Measurements from ENCODE around the gene VAPA. TPM values are rescaled to one million over a fixed set of nuclear protein-coding genes. Genes with fewer than 3 reads are reported as not detected.

Gene VAPA
- total RNA-seq, 6 experiments from 2014 or later = 69.6 to 149 (median 90.7) TPM

DNA sequence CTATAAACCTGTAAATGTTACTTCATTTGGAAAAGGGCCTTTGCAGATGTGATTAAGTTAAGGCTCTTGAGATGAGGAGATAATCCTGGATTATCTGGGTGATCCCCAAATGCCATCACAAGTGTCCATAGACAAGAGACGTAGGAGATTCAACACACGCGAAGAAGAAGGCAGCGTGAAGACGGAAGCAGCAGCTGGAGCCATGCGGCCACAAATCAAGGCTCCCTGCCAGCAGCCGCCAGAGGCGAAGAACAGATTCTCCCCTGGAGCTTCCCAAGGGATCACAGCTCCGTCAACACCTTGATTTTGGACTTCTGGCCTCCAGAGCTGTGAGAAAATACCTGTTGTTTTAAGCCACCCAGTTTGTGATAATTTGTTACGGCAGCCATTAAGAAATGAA lies 11.0 kb upstream of the VAPA start:
- Histone ChIP-seq H3K36me3 (no peaks in the 10 kb centered on the region), H3K4me1 (peaks cover 0 to 8% (median 0%) of the 10 kb centered on the region in 4 donors), H3K27ac (no peak overlapping the region), H3K27me3 (no peaks in the 10 kb centered on the region), H3K4me3 (no peak overlapping the region), H3K9me3 (no peaks in the 10 kb centered on the region)
- TF ChIP-seq POLR2A (IDR thresholded peaks at IDR 0.05) = no peak
- no peak for TF ChIP-seq CTCF (IDR thresholded peaks at IDR 0.05)
- DNase-seq = no peak
- WGBS (ENCODE audit: insufficient coverage, low coverage, low lambda C conversion rate, missing lambda C conversion rate) = 73% methylated on average over 3 of the region's 10 CpGs
- intact Hi-C loops (cut with DNase I) = no loop called here
- ATAC-seq = no peak

GRCh38 chr18:9905401-9905922 lies 8.4 kb upstream of the VAPA start:
- Histone ChIP-seq H3K27ac (no peak overlapping the region), H3K9me3 (no peaks in the 10 kb centered on the region), H3K36me3 (no peaks in the 10 kb centered on the region), H3K4me1 (no peaks in the 10 kb centered on the region), H3K4me3 (no peak overlapping the region), H3K27me3 (no peaks in the 10 kb centered on the region)
- intact Hi-C loops (cut with DNase I) = no loop called here
- TF ChIP-seq POLR2A (IDR thresholded peaks at IDR 0.05) (no peak), CTCF (IDR thresholded peaks at IDR 0.05) (no peak)
- 57% methylated on average over 5 of the region's 5 CpGs for WGBS (ENCODE audit: insufficient coverage, low coverage, low lambda C conversion rate, missing lambda C conversion rate)
- ATAC-seq = peak in 1 of 4 donors; percentile 25
- no peak for DNase-seq

DNA sequence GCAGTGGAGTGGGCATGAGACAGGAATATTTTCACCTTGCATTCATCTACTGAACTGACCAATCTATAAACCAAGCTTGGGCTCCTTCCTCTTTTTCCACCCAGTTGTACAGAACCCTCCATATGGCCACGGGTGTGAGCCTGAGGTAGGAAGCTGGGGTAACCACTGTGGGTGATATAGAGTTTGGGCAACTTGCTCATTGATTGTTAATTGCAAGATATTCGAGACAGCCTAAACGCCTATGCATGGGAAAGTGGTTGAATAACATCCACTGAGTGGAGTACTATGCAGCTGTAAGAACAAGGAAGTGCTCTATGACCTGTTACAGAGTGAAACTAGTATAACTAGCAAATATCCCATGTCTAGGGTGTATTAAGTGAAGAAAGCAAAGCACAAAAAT lies 7.3 kb upstream of the VAPA start:
- ATAC-seq = peak in 2 of 4 donors; percentile 6 to 33
- 61% methylated on average over 3 of the region's 3 CpGs for WGBS (ENCODE audit: insufficient coverage, low coverage, low lambda C conversion rate, missing lambda C conversion rate)
- H3K27ac ChIP-seq = no peak overlapping the region
- intact Hi-C loops (cut with DNase I) = no loop called here
- TF ChIP-seq POLR2A (IDR thresholded peaks at IDR 0.05) (no peak), CTCF (IDR thresholded peaks at IDR 0.05) (no peak)
- no peaks in the 10 kb centered on the region for H3K27me3 ChIP-seq
- no peaks in the 10 kb centered on the region for H3K9me3 ChIP-seq
- DNase-seq = no peak
- no peaks in the 10 kb centered on the region for H3K4me1 ChIP-seq
- H3K36me3 ChIP-seq = no peaks in the 10 kb centered on the region
- no peak overlapping the region for H3K4me3 ChIP-seq

DNA sequence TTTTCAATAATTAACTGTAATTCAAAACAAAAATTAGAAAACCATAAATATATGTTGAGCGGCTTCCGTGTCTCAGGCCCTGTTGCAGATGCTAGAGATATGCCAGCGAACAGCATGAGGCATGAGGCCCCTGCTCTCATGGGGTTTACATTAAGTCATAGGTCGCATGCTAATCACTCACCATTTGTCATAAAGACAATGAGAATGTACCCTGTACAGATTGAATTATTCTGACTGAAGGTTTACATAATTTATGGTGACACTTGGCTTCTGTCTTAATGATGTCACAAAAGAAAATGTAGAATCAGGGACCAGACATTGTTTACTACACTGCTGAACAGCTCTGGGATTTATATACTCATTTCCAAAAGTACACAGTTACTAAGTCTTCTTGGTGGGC lies 5.9 kb upstream of the VAPA start:
- TF ChIP-seq POLR2A (IDR thresholded peaks at IDR 0.05) (no peak), CTCF (IDR thresholded peaks at IDR 0.05) (no peak)
- DNase-seq (no peak), ATAC-seq (no peak)
- Histone ChIP-seq H3K27ac (no peak overlapping the region), H3K9me3 (no peaks in the 10 kb centered on the region), H3K4me3 (no peak overlapping the region), H3K27me3 (no peaks in the 10 kb centered on the region), H3K36me3 (no peaks in the 10 kb centered on the region), H3K4me1 (no peaks in the 10 kb centered on the region)
- 78% methylated on average over 4 of the region's 4 CpGs for WGBS (ENCODE audit: insufficient coverage, low coverage, low lambda C conversion rate, missing lambda C conversion rate)
- intact Hi-C loops (cut with DNase I) = no loop called here

DNA sequence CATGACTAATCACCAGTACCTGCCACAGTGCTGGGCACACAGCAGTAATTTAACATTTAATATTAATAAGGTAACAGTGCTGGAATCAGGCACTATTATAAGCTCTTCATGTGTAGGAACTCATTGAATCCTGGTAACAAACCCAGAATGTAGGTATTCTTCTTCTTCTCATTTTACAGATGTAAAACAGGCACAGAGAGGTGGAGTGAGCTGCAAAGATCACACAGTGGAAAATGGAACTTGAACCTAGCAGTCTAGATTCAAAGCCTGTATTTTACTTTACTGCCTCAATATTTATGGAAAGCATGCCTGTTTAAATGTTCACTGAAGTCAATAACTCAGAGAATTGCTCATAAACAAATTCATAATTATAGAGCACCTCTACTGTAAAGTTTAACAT lies 3.7 kb upstream of the VAPA start:
- TF ChIP-seq POLR2A (IDR thresholded peaks at IDR 0.05) (no peak), CTCF (IDR thresholded peaks at IDR 0.05) (no peak)
- intact Hi-C loops (cut with DNase I) = no loop called here

More for the DNA sequence above, 3.7 kb upstream of the VAPA start:
- no peak for ATAC-seq
- H3K27ac ChIP-seq = no peak overlapping the region
- H3K4me1 ChIP-seq = peaks cover 0 to under 1% (median 0%) of the 10 kb centered on the region in 4 donors
- no peaks in the 10 kb centered on the region for H3K36me3 ChIP-seq
- no peak overlapping the region for H3K4me3 ChIP-seq
- no peaks in the 10 kb centered on the region for H3K27me3 ChIP-seq
- DNase-seq = no peak
- no peaks in the 10 kb centered on the region for H3K9me3 ChIP-seq

Measured in right lobe of liver (tissue), 6 donors.